Psoas muscle (tissue), 8 donors: ENCODE measurements around the gene KRT71. TPM values are rescaled to one million over a fixed set of nuclear protein-coding genes. Genes with fewer than 3 reads are reported as not detected.

Source experiments
- ATAC-seq, 4 donors: fragments of 200-7000 bp; cut with Tn5 transposase; one replicate each; pipeline ENCODE4 v1.9.1; 2020; ENCODE audit warnings: moderate library complexity in 3 of 4, mild to moderate bottlenecking in 2 of 4
- DNase-seq, 2 donors: peaks; one replicate each; pipeline ENCODE4 v3.0.0-alpha.2; 2020
- H3K27ac ChIP-seq: fragments of 200-600 bp; one replicate; pipeline ENCODE4 v1.8.0; 2022
- H3K27me3 ChIP-seq, 3 donors: fragments of 200-600 bp in 1 of 3; one replicate each; pipeline versions ENCODE4 v1.6.1 to v1.8.0; 2013 to 2022; ENCODE audit warnings: low read length in 2 of 3, mild to moderate bottlenecking in 2 of 3, moderate library complexity in 1 of 3; ENCODE audit not compliant: insufficient read depth in 3 of 3
- H3K36me3 ChIP-seq, 2 donors: fragments of 200-600 bp in 1 of 2; one replicate each; pipeline versions ENCODE4 v1.6.1 to v1.8.0; 2013 to 2022; ENCODE audit warnings: low read depth in 1 of 2, mild to moderate bottlenecking in 1 of 2, moderate library complexity in 1 of 2; ENCODE audit not compliant: insufficient read depth in 1 of 2
- H3K4me1 ChIP-seq: fragments of 200-600 bp; one replicate; pipeline ENCODE4 v1.8.0; 2022
- H3K4me3 ChIP-seq: fragments of 200-600 bp; one replicate; pipeline ENCODE4 v1.8.0; 2022; ENCODE audit warnings: mild to moderate bottlenecking
- H3K9me3 ChIP-seq: fragments of 200-600 bp; one replicate; pipeline ENCODE4 v1.8.0; 2022
- WGBS, 3 donors: extraction: QIAGEN DNeasy Blood & Tissue Kit; methylation state at CpG; one replicate each; pipeline versions ENCODE4 v1.1.6 to v1.1.7; 2013; 5-methylcytosine and 5-hydroxymethylcytosine counted together
- intact Hi-C, 2 donors: fragments of 100-400 bp; cut with DNase I; formaldehyde crosslinking; loops; one replicate each; pipeline versions ENCODE4 v1.11.0 to v1.14.2; 2022
- polyA plus RNA-seq, 3 donors: library from polyadenylated mRNA; stranded (reverse); fragments of 200-250 nt; gene quantifications; one replicate each; pipeline ENCODE4 v1.2.3, GENCODE V29; 2013
- total RNA-seq, 4 donors: library from RNA; stranded (reverse); fragmentation: NEBNext Ultra II Directional in 2 of 4; extraction: Animal tissue kit (Norgen Biotek cat#: 25700) in 2 of 4; gene quantifications; one replicate each; pipeline versions ENCODE4 v1.2.1 to v1.2.4, GENCODE V29; 2021 to 2023
- TF ChIP-seq, protein P1 (sequence below): fragments of 200-600 bp; IDR thresholded peaks from one replicate; pipeline ENCODE4 v1.8.0; 2022; ENCODE audit warnings: antibody characterized with exemption
- donor health status: healthy with polysubstance abuse.
- donor health status: DM: no; HTN: no; CAD: no; lungs with moderate emphysema.
- donor health status: Bipolar disorder and iron deficiency.
- donor health status: healthy.
- donor health status: DM: yes; HTN: yes; CAD: no.
- donor health status: DM: no; HTN: no; CAD: no.
- donor health status: DM: no; HTN: no; CAD: no.
- donor health status: DM: yes; HTN: yes; CAD: no.

Gene KRT71
- total and polyA plus RNA-seq, 7 donors, result not detected

DNA sequence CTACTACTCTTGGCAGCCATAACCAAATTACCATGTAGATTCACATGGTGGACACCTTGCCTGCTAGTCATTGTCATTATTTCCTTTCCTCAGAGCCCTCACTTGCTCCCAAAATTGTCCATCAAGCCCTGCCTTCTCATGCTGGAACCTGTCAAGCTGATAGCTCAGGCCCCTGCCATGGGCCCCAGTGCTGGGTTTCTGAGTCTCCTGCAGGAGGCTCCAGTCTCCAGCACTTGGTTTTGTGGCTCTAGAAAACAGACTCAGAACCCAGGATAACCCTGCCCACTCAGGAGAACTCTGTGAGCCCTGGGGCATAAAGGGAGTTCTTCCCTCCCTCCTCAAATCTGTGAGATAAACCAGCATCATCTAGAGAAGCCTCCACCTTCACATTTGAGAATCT, 10.8 kb downstream of the KRT71 start:
- TF ChIP-seq, protein P1, sequence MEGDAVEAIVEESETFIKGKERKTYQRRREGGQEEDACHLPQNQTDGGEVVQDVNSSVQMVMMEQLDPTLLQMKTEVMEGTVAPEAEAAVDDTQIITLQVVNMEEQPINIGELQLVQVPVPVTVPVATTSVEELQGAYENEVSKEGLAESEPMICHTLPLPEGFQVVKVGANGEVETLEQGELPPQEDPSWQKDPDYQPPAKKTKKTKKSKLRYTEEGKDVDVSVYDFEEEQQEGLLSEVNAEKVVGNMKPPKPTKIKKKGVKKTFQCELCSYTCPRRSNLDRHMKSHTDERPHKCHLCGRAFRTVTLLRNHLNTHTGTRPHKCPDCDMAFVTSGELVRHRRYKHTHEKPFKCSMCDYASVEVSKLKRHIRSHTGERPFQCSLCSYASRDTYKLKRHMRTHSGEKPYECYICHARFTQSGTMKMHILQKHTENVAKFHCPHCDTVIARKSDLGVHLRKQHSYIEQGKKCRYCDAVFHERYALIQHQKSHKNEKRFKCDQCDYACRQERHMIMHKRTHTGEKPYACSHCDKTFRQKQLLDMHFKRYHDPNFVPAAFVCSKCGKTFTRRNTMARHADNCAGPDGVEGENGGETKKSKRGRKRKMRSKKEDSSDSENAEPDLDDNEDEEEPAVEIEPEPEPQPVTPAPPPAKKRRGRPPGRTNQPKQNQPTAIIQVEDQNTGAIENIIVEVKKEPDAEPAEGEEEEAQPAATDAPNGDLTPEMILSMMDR, result no peak
- Histone ChIP-seq H3K27me3 (peaks cover 0 to 13% (median 0%) of the 10 kb centered on the region in 3 donors), H3K4me3 (no peak overlapping the region), H3K27ac (no peak overlapping the region), H3K9me3 (no peaks in the 10 kb centered on the region), H3K4me1 (no peaks in the 10 kb centered on the region), H3K36me3 (no peaks in the 10 kb centered on the region)
- DNase-seq (no peak), ATAC-seq (no peak)
- intact Hi-C loops, result no loop called here

DNA sequence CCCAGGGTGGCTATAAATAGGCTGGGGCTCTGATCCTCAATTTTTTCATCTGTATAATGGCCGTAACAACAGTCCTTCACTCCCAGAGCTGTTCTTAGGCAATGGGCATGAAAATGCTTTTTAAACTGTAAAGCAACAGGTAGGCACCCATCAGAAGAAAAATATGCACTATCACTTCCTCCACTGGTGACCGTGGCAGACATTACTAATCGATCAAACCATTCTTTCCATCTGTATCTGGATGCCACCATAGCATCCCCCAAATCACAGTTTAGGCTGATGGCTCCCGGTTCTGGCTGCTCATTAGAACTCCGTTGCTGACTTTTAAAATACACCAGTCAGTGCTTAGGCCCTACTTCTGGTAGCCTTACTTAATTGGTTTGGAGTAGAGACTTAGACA, 11.2 kb downstream of the KRT71 start:
- H3K36me3 ChIP-seq, result no peaks in the 10 kb centered on the region
- no peak for DNase-seq
- H3K9me3 ChIP-seq, result no peaks in the 10 kb centered on the region
- intact Hi-C loops, result no loop called here
- H3K27ac ChIP-seq, result no peak overlapping the region
- no peaks in the 10 kb centered on the region for H3K4me1 ChIP-seq
- WGBS, 3 donors, result 92 to 95% (median 93%) methylated on average over 5 of the region's 5 CpGs
- peaks cover 0 to 15% (median 0%) of the 10 kb centered on the region in 3 donors for H3K27me3 ChIP-seq
- ATAC-seq, result no peak
- no peak overlapping the region for H3K4me3 ChIP-seq
- TF ChIP-seq, protein P1, result no peak

DNA sequence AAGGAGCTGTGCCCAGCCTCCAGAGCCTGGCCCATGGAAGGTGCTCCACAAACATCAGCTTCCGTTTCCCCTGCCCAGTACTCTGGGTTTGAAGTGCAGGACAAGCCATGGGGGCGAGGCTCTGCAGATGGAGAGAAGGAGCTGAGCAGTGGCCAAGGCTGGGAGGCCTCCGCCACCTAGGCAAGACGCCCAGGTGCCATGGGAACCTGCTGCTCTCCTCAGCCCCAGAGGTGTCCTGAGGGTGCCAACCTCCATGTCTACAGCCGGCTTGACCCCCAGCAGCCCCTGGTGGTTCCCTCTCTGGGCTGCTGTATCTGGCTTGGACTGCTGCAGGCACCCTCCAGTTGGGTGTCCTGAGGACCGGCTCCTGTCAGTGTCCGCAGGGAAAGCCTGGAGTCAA, 12.4 kb downstream of the KRT71 start:
- WGBS, 3 donors, result 90 to 92% (median 90%) methylated on average over 7 of the region's 7 CpGs
- TF ChIP-seq, protein P1, result no peak

DNA sequence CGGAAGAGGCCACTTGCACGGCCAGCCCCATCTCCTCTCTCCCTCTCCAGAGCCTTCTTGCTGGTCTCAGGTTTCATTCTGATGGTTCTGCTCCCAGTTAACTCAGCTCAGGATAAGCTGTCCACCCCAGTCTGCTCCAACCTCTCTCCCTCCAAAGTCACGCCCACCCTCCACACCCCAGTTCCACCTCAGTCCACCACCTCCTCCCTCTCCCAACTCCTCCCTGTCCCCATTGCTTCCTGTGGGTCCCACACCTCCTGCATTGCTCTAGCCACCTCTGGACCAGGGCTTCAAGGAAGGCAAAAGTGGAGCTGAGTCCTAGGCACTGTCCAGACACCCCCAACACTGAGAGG, 13.1 kb downstream of the KRT71 start:
- Histone ChIP-seq H3K9me3 (no peaks in the 10 kb centered on the region), H3K27me3 (peaks cover 0 to 9% (median 0%) of the 10 kb centered on the region in 3 donors), H3K4me1 (no peaks in the 10 kb centered on the region), H3K36me3 (no peaks in the 10 kb centered on the region), H3K27ac (no peak overlapping the region), H3K4me3 (no peak overlapping the region)
- ATAC-seq, result no peak
- intact Hi-C loops, result no loop called here
- 78 to 90% (median 81%) methylated on average over 3 of the region's 3 CpGs for WGBS, 3 donors
- TF ChIP-seq, protein P1, result no peak
- no peak for DNase-seq

More for the DNA sequence above, 12.4 kb downstream of the KRT71 start:
- Histone ChIP-seq H3K4me3 (no peak overlapping the region), H3K9me3 (no peaks in the 10 kb centered on the region), H3K4me1 (no peaks in the 10 kb centered on the region), H3K27me3 (peaks cover 0 to 9% (median 0%) of the 10 kb centered on the region in 3 donors), H3K27ac (no peak overlapping the region), H3K36me3 (no peaks in the 10 kb centered on the region)
- ATAC-seq (no peak), DNase-seq (no peak)
- intact Hi-C loops, result no loop called here

DNA sequence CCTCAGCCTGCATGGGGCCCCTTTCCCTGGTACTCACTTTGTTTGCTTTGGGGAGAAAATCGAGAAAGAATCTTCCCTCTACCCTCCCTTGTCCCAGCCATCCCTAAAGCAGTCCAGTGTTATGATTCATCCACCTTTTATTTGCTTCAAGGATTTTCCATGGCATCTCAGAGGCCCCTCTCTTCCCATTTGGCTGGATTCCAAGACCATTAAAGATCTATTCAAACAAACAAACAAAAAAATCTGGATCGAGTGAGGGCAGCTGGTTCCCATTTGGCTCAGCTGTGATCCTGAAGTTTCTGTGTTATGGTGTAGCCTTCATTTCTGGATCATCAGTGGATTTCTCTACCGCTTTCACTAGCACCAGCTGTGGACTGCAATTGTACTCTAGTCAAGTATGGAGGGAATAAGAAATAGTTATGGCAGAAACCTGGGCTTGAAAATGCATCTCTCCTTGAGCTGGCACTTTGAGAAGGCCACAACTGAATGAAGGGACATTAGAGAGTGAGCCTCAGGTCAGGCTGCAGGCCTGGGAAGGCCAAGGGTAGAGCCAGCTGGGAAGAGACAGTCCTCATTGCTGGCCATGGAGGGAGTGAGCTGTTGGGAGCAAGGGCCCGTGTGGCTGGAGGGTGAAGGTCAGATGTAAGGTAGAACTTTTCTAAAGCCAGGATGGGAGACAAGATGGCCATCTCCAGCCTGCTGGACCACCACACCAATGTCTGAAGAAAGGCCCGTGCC, 13.7 kb downstream of the KRT71 start:
- DNase-seq, result no peak
- Histone ChIP-seq H3K27me3 (peaks cover 0 to 9% (median 0%) of the 10 kb centered on the region in 3 donors), H3K9me3 (no peaks in the 10 kb centered on the region), H3K36me3 (no peaks in the 10 kb centered on the region), H3K27ac (no peak overlapping the region), H3K4me3 (no peak overlapping the region), H3K4me1 (no peaks in the 10 kb centered on the region)
- no peak for ATAC-seq
- intact Hi-C loops, result no loop called here
- 31 to 39% (median 34%) methylated on average over 5 of the region's 5 CpGs for WGBS, 3 donors
- TF ChIP-seq, protein P1, result no peak
